Hindlimb muscle (tissue), 1 donor: ENCODE results near the gene P2RX4. TPM values are rescaled to one million over a fixed set of nuclear protein-coding genes. Genes with fewer than 3 reads are reported as not detected.
"Not testable (repeated sequence)": the region's sequence is repeated elsewhere in the genome, so short reads cannot be mapped to it uniquely, and the experiment has no call there.

Experiments used
- DNase-seq: peaks from one replicate; pipeline ENCODE4 v3.0.0-alpha.2; 2013
- polyA plus RNA-seq: library from polyadenylated mRNA; unstranded; fragments of 120-200 nt; gene quantifications from one replicate; pipeline ENCODE4 v1.2.1, GENCODE V29; 2013; ENCODE audit not compliant: insufficient read length

P2RX4 gene
- polyA plus RNA-seq, 1 donor = 11.9 TPM

DNA sequence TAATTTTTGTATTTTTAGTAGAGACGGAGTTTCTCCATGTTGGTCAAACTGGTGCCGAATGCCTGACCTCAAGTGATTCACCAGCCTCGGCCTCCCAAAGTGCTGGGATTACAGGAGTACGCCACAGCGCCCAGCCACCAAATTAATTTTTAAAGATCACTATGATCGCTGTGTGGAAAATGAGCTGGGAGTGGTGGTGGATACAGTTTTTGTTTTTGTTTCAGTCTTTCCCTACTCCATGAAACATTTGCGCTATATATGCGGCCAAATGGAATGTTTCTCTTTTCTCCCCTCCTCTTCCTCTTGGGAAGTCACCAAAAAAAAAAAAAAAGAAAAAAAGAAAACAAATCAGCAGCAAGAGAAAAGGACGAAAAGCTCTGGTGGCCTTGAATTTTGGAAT is 20.8 kb upstream of the P2RX4 start:
- DNase-seq = no peak

- DNase-seq = no peak
These were observed 20.2 kb upstream of the P2RX4 start for GRCh38 chr12:121189619-121190155.

GRCh38 chr12:121190523-121191031 is 19.4 kb upstream of the P2RX4 start:
- DNase-seq = no peak

DNA sequence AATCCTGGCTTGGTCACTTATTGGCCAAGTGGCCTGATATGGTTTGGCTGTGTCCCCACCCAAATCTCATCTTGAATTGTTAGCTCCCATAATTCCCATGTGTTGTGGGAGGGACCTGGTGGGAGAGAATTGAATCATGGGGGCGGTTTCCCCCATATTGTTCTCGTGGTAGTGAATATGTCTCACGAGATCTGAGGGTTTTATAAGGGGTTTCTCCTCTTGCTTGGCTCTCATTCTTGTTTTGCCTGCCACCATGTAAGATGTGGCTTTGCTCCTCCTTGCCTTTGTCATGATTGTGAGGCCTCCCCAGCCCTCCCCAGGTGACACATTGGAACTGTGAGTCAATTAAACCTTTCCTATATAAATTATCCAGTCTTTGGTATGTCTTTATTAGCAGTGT is 18.8 kb upstream of the P2RX4 start:
- DNase-seq = no peak

- DNase-seq = no peak
These were observed 13.0 kb upstream of the P2RX4 start for GRCh38 chr12:121196902-121197301.

DNA sequence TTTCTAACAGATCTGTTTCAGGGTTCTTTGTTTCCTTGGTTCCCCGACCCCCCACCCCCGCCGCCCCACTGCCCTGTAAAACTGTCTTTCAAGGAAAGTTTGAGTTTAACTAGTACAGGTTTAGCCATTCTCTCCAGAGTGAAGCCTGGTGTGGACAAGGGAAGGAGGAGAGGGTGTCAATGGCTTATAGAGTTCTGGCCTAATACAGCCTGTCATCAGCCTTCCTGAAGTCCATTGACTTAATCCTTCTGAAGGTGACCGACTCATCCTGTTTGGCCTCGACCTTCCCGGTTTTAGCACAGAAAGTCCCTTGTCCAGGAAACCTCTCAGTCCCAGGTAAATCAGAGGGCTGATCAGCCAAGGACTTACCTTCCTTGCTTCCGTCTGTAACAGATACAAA is 11.0 kb upstream of the P2RX4 start:
- DNase-seq = no peak

- DNase-seq = not testable (repeated sequence)
These were observed 8.8 kb upstream of the P2RX4 start for GRCh38 chr12:121201140-121201539.

DNA sequence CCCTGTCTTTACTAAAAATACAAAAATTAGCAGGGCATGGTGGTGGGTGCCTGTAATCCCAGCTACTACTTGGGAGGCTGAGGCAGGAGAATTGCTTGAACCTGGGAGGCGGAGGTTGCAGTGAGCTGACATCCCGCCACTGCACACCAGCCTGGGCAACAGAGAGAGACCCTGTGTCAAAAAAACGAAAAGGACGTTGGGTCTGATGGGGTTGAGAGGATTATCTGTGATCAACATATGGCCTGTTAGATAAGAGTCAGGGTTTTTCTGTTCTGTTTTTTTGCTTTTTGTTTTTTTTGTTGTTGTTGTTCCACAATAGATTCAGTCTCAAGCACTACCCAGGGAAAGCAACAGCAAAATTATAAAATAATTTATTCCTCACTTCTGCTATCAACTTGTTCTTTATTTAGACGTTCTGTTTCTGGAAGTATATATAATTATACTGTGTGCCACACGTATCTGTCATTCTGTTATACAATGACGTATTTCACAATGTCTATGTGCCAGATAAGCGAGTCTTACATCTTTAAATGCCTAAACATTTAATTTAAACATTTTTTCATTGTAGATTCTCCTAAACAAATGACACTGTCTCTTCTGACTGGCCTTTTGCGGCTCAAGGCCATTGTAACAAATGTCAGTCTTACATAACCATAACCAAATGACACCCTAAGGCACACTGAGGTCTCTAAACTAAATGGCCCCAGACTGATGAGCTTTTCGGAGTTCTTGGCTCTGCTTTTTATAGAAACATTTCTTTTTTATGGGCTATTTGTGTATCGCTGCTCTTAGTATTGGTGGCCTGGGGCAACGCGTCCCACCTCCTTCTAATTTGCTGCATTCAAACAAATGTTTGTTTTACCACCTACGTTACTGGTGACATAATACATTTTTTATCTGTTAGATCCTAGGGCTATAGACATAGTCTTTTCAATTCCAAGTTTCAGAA is 7.2 kb upstream of the P2RX4 start:
- DNase-seq = no peak

GRCh38 chr12:121203482-121203881 is 6.4 kb upstream of the P2RX4 start:
- DNase-seq = no peak

- DNase-seq = no peak
These were observed 4.4 kb upstream of the P2RX4 start for GRCh38 chr12:121205491-121205890.

DNA sequence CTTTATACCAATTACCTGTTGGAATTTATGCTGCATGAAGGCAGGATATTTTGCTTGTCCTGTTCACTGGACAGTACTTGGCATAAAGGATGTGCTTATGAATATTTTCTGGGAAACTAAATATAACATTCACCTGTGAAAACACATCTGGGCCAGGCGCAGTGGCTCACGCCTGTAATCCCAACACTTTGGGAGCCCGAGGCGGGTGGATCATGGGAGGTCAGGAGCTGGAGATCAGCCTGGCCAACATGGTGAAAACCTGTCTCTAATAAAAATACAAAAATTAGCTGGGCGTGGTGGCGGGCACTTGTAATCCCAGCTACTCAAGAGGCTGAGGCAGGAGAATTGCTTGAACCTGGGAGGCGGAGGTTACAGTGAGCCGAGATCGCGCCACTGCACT is 1.4 kb upstream of the P2RX4 start:
- not testable (repeated sequence) for DNase-seq

GRCh38 chr12:121209221-121209620 is 708 bp upstream of the P2RX4 start:
- no peak for DNase-seq

DNA sequence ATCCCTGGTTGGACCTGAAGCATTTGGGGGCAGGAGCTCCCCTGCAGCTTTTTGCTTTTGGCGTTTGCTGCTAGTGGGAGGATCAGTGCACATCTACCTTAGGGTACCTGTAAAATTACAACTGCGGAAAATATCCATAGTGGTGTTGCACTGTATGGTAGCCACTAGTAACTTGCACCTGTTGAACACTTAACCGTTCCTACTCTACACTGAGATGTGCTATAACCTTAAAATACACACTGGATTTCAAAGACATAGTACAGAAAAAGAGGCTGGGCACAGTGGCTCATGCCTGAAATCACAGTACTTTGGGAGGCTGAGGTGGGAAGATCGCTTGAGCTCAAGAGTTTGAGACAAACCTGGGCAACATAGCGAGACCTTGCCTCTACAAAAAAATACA is 2.9 kb downstream of the P2RX4 start:
- DNase-seq = no peak

- DNase-seq = no peak
These were observed 4.3 kb downstream of the P2RX4 start for GRCh38 chr12:121214166-121214777.

GRCh38 chr12:121214855-121215745 is 5.2 kb downstream of the P2RX4 start:
- DNase-seq = no peak

DNA sequence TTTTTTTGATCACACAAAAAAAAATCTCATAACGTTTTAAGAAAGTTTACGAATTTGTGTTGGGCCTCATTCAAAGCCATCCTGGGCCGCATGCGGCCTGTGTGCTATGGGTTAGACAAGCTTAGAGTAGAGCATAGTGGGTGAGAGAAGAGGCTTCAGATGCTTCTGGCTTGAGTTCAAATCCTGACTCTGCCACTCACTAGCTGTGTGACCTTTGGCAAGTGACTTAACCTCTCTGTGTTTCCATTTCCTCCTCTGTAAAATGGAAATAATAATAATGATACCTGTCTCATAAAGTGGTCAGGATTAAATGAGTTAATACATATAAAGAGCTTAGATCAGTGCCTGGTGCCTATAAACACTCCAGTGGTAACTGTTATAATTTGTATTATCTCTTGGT is 6.2 kb downstream of the P2RX4 start:
- DNase-seq = no peak

DNA sequence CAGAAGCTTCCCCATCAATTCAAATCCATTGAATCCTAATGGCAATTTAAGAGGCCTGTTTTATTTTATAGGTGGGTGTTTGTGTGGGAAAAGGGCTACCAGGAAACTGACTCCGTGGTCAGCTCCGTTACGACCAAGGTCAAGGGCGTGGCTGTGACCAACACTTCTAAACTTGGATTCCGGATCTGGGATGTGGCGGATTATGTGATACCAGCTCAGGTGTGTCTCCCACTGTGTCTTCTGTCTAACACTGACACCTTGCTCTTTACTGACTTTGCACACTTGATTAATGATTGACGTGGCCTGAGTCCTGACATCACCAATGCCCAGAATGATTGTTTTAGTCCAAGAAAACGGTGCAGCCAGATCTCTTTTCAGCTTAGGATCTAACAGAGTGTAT is 7.1 kb downstream of the P2RX4 start:
- DNase-seq = no peak

- DNase-seq = no peak
These were observed 7.8 kb downstream of the P2RX4 start for GRCh38 chr12:121217761-121218160.

DNA sequence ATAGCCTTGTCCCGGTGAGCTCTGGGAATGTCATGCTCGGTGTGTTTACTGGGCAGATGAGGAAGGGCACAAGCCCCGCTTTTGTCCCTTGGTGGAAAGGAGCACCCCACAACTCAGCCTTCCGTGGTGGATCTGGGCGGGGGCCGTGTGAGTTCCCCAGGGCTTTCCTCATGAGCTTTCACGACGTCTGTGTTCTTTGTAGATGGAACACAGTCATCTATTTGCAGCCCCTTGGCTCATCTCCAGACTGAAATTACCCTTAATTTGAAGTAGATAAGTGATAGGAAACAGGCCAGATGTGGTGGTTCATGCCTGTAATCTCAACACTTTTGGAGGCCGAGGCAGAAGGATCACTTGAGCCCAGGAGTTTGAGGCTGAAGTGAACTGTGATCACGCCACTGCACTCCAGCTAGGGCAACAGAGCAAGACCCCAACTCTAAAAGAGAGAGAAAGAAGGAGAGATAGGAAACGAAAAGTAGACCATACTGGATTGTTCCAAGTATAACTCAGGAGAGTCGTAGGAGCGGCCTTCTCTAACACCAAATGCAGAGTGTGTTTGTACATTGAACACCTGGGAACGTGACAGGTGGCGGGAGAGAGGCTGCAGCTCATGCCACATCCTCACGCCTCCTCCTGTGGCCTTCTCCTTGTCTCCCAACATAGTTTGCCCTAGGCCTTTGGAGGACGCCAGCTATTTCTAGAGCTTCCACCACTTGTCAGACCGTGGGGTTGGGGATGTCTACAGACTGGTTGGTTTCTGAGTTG is 8.8 kb downstream of the P2RX4 start:
- DNase-seq = no peak

GRCh38 chr12:121219353-121219986 is 9.5 kb downstream of the P2RX4 start:
- DNase-seq = no peak

GRCh38 chr12:121222847-121223246 is 12.9 kb downstream of the P2RX4 start:
- no peak for DNase-seq
